Adrenal gland (tissue), 5 donors: Measurements from ENCODE around the gene LARGE2.

Source experiments
- POLR2A ChIP-seq, 2 donors: fragments of 450-650 bp; IDR thresholded peaks; one replicate each; pipeline ENCODE4 v1.6.1; 2017; ENCODE audit warnings: antibody characterized with exemption in 2 of 2, mild to moderate bottlenecking in 2 of 2, moderate library complexity in 1 of 2
- TF ChIP-seq, protein P1 (sequence below), 6 experiments: fragments of 450-650 bp in 4 of 6; fragments of 200-600 bp in 2 of 6; sonication (generic) in 1 of 6; IDR thresholded peaks; 1 replicate in 5 of 6; 2 replicates in 1 of 6; pipeline versions ENCODE4 v1.5.1 to v1.8.0; 2016 to 2021; ENCODE audit warnings: antibody characterized with exemption in 6 of 6, mild to moderate bottlenecking in 2 of 6, moderate library complexity in 1 of 6
- donor health status: DM: no; HTN: no; CAD: no.

GRCh38 chr11:45929486-45930030 is 7.1 kb downstream of the LARGE2 start:
- TF ChIP-seq POLR2A (IDR thresholded peaks at IDR 0.05) = no peak
- TF ChIP-seq, protein P1, sequence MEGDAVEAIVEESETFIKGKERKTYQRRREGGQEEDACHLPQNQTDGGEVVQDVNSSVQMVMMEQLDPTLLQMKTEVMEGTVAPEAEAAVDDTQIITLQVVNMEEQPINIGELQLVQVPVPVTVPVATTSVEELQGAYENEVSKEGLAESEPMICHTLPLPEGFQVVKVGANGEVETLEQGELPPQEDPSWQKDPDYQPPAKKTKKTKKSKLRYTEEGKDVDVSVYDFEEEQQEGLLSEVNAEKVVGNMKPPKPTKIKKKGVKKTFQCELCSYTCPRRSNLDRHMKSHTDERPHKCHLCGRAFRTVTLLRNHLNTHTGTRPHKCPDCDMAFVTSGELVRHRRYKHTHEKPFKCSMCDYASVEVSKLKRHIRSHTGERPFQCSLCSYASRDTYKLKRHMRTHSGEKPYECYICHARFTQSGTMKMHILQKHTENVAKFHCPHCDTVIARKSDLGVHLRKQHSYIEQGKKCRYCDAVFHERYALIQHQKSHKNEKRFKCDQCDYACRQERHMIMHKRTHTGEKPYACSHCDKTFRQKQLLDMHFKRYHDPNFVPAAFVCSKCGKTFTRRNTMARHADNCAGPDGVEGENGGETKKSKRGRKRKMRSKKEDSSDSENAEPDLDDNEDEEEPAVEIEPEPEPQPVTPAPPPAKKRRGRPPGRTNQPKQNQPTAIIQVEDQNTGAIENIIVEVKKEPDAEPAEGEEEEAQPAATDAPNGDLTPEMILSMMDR (IDR thresholded peaks at IDR 0.05) = no peak
